DMS153 treated with DMSO at 0.1 percent for 48 hours (cell line): ENCODE data around the gene AXIN1.

Experiments
- DNase-seq: peaks from one replicate; lab custom pipeline; 2025; ENCODE audit not compliant: unreplicated experiment; lab: John Stamatoyannopoulos, UW

Gene AXIN1

DNA sequence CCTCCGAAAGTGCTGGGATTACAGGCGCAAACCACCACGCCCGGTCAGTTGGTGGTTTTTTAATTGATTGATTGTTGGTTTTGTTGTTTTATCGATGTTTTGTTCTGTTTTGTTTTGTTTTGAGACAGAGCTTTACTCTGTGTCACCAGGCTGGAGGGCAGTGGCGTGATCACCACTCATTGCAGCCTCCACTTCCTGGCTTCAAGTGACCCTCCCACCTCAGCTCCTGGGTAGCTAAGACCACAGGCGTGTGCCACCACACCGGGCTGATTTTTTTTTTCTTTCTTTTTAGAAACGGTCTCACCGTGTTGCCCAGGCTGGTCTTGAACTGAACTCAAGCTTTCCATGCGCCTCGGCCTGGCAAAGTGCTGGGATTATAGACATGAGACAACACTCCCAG, 105.5 kb downstream of the AXIN1 start:
- no peak for DNase-seq

DNA sequence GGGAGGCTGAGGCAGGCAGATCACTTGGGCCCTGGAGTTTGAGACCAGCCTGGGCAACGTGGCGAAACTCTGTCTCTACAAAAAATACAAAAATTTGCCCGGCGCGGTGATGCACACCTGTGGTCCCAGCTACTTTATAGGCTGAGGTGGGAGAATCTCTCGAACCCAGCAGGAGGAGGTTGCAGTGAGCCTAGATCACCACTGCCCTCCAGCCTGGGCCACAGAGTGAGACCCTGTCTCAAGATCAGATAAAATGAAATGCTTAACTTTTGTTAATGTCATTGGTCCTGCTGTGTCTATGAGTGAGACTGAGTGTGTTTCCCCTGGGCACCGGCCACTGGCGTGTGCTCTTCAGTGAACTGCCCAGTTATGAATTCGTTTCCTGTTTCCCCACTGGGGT, 107.4 kb downstream of the AXIN1 start:
- DNase-seq = no peak

DNA sequence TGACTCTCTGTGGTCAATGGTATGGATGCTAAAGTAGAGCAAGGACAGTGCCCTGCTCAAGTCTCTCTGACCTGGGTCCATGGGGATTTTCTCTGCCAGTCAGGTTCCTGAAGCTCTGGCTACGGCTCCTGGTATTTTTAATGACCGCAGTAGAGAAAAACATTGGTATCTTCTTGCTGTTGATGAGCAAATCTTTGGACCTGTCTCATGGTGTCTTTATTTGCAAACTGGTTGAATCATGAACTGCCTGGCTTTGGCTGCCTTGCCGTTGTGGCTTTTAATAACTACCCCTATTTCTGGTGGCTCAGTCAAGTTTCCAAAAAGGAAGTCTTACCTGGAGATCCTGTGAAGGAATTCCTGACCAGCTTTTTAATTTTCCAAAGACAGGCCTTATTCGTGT, 109.2 kb downstream of the AXIN1 start:
- no peak for DNase-seq

DNA sequence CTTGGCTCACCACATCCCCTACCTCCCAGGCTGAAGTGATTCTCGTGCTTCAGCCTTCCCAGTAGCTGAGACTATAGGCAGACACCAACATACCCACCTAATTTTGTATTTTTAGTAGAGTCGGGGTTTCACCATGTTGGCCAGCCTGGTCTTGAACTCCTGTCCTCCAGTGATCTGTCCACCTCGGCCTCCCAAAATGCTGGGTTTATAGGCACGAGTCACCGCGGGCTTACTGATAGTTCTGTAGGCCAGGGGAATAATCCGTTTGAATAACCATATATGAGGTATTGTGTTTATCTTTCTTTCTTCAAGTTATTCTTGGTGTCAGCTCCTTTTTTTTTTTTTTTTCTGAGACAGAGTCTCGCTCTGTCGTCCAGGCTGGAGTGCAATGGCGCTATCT, 110.2 kb downstream of the AXIN1 start:
- no peak for DNase-seq

DNA sequence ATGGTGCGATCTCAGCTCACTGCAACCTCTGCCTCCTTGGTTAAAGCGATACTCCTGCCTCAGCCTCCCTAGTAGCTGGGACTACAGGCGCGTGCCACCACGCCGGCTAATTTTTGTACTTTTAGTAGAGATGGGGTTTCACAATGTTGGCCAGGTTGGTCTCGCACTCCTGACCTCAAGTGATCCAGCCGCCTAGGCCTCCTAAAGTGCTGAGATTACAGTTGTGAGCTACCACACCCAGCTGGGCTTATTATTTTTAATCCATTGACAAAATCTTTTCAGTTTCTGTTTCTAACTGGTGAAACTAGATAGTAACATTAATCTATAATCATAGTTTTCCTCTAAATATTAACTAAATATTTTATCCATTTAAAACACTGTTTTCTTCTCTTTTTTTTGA, 112.0 kb downstream of the AXIN1 start:
- no peak for DNase-seq

DNA sequence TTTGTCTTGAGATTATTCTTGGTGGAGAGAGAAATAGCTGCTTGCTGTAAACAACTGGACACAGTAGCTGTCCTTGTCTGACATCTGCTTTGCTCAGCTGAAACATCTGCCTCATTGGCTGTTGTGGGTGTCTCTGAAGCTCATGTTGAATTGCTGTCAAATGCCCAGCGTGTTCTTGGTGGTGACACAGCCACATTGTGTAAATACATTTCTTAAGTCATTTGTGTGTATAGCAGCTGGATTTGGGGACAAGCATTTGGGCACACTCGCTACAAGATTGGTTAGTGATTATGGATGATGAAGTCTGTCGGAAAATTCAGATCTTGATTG, 112.6 kb downstream of the AXIN1 start:
- no peak for DNase-seq
